SH-SY5Y (cell line): Measurements from ENCODE around the gene CEMIP.

Experiments
- GATA2 ChIP-seq: IDR thresholded peaks from 2 replicates; pipeline ENCODE4 v1.6.1; 2011; ENCODE audit warnings: mild to moderate bottlenecking, low read depth, low read length
- GATA3 ChIP-seq: IDR thresholded peaks from 2 replicates; pipeline ENCODE4 v1.6.1; 2011; ENCODE audit warnings: low read depth, mild to moderate bottlenecking, low read length, moderate library complexity

DNA sequence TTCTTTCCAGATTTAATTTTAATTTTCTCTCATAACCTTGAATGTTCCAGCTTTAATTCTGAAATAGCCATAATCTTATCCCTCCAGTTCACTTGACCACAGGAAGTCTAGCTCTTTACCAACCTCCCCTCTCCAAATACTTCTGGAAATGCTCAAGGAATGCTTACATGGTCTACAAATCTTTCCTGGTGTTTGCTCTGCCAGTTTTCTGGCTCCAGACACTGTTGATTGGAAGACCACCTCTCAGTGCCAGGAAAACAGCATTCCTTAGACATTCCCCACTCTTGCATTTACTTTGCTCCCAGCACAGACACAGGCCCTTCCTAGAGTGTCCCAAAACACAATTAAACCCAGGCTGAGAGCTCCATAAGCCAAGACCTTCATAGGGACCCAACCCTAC is 111.8 kb downstream of the CEMIP start:
- TF ChIP-seq GATA3 (no peak), GATA2 (no peak)
